Measurements from ENCODE around the gene STRA8.

The STRA8 gene

DNA sequence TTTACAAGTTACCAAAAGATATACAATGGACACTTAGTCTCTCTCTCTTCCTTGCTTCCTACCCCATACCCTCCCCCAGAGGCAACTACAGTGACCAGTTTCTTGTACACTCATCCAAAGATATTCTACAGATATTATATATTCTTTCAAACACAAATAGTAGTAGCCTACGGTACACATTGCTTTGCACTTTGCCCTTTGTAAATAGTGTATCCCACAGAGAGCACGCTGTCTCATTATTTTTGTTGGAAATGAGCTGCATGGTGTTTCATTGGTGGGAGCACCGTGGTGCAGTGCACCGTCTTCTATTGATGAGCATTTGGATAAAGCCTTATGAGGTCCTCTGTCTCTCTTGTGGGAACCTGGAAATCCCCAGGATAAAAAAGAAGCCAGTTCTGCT, 24.2 kb downstream of the STRA8 start:
- Histone ChIP-seq H3K27me3 (no peaks in the 10 kb centered on the region), H3K4me1 (ENCODE audit: control insufficient read depth in 1 of 2, insufficient read depth in 1 of 2, low read depth in 1 of 2, low read length in 1 of 2) (peaks cover 10 to 11% of the 10 kb centered on the region in 2 experiments), H3K36me3 (no peaks in the 10 kb centered on the region), H3K9me3 (no peaks in the 10 kb centered on the region), H3K27ac (no peak overlapping the region), H3K4me3 (ENCODE audit: low read depth in 1 of 2, low read length in 1 of 2) (no peak overlapping the region)
- TF ChIP-seq, protein P1, sequence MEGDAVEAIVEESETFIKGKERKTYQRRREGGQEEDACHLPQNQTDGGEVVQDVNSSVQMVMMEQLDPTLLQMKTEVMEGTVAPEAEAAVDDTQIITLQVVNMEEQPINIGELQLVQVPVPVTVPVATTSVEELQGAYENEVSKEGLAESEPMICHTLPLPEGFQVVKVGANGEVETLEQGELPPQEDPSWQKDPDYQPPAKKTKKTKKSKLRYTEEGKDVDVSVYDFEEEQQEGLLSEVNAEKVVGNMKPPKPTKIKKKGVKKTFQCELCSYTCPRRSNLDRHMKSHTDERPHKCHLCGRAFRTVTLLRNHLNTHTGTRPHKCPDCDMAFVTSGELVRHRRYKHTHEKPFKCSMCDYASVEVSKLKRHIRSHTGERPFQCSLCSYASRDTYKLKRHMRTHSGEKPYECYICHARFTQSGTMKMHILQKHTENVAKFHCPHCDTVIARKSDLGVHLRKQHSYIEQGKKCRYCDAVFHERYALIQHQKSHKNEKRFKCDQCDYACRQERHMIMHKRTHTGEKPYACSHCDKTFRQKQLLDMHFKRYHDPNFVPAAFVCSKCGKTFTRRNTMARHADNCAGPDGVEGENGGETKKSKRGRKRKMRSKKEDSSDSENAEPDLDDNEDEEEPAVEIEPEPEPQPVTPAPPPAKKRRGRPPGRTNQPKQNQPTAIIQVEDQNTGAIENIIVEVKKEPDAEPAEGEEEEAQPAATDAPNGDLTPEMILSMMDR (IDR thresholded peaks at IDR 0.05): no peak

DNA sequence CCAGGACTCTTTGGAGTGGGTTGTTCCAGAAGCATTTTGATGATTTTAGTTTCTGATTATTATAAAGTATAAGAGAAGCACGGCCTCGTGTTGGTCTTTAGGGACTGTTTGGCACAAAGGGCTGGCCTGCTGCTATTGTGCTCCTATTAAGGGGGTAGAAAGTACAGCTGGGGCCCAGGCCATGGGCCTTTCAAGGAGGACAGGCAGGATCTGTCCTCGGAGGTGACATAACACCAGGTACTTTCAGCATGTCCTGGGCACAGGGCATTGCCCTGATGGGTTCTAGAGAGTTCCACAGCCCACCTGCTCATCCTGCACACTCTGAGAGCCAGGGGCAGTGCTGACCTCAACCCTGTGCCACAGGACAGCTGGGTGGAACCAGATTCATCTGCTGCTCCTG, 24.9 kb downstream of the STRA8 start:
- peaks cover 10 to 11% of the 10 kb centered on the region in 2 experiments for H3K4me1 ChIP-seq (ENCODE audit: control insufficient read depth in 1 of 2, insufficient read depth in 1 of 2, low read depth in 1 of 2, low read length in 1 of 2)
- H3K27me3 ChIP-seq: no peaks in the 10 kb centered on the region
- no peaks in the 10 kb centered on the region for H3K9me3 ChIP-seq
- no peak overlapping the region for H3K4me3 ChIP-seq (ENCODE audit: low read depth in 1 of 2, low read length in 1 of 2)
- H3K36me3 ChIP-seq: no peaks in the 10 kb centered on the region
- TF ChIP-seq, protein P1 (IDR thresholded peaks at IDR 0.05): no peak
- no peak overlapping the region for H3K27ac ChIP-seq

DNA sequence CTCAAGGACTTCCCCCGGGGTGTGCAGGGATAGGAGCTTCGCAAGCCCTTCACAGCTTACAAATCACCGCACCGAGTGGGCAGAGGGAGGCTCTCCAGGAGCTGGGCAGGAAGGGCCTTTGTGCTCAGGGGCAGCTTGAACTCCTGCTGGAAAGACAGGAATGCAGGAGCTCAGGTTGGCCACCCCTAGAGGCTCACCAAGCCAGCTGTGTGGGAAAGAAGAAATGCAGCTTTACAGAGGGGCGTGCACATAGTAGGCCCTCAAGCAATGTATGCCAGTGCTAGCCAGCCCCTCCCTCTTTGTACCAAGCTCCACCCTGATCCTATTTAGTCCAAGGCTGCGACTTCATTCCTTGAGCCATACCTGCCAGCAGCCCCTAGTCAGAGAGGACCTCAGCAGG, 26.1 kb downstream of the STRA8 start:
- Histone ChIP-seq H3K36me3 (no peaks in the 10 kb centered on the region), H3K4me3 (ENCODE audit: low read depth in 1 of 2, low read length in 1 of 2) (no peak overlapping the region), H3K4me1 (ENCODE audit: control insufficient read depth in 1 of 2, insufficient read depth in 1 of 2, low read depth in 1 of 2, low read length in 1 of 2) (peaks cover under 1 to 2% of the 10 kb centered on the region in 2 experiments), H3K9me3 (no peaks in the 10 kb centered on the region), H3K27ac (no peak overlapping the region), H3K27me3 (no peaks in the 10 kb centered on the region)
- TF ChIP-seq, protein P1 (IDR thresholded peaks at IDR 0.05): no peak

DNA sequence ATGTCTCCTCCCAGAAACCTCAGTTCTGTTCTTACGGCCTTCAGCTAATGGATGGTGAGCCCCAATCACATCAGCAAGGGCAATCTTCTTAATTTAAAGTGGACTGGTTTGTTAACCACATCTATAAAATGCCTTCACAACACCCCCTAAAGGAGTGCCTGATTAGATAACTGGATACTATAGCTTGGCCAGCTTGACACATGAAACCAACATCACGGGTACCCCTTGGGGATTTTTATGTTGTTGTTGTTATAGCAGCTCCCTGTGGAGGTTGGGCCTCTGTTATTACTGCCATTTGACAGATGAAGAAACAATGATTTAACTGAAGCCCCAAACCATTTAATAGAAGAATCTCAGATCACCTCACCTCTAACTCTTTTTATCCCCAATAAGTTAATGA, 26.8 kb downstream of the STRA8 start:
- Histone ChIP-seq H3K27me3 (no peaks in the 10 kb centered on the region), H3K9me3 (no peaks in the 10 kb centered on the region), H3K4me1 (ENCODE audit: control insufficient read depth in 1 of 2, insufficient read depth in 1 of 2, low read depth in 1 of 2, low read length in 1 of 2) (no peaks in the 10 kb centered on the region), H3K27ac (no peak overlapping the region), H3K36me3 (no peaks in the 10 kb centered on the region), H3K4me3 (ENCODE audit: low read depth in 1 of 2, low read length in 1 of 2) (no peak overlapping the region)
- TF ChIP-seq, protein P1 (IDR thresholded peaks at IDR 0.05): no peak

DNA sequence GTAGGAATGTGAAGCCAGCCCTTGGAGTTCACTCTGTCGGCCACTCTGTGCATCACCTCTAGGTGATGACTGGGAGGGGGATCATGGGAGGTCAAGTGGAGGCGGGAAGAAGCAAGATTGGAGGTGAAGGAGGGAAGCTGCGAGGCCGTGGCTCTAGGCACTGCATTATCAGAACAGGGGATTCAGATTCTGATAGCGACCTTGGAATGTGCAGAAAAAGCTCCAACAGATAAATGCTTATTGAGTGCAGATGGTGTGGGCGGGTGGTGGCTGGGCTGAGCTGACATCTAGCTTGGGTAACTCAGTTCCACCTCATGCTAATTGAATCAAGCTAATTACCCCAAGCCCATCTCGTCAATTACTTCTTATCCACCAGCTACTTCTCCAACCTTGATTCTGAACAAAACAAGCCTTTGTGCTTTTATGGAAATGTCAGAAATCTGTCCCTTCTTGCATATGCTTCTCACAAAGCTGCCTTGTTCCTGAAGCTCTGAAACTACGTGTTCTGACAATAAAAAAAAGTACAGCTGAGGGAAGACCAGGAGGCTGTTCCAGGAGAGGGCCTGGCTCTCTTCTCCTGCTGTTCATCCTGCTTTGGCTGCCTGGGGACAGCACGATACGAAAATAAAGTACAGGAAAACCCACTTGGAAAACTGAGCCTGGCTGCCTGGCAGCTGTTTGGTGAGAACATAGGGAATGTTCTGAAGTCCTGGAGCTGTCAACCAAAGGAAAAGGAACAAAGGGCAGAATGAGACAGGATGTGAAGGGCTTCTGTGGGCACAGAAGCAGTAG, 27.5 kb downstream of the STRA8 start:
- no peaks in the 10 kb centered on the region for H3K4me1 ChIP-seq (ENCODE audit: control insufficient read depth in 1 of 2, insufficient read depth in 1 of 2, low read depth in 1 of 2, low read length in 1 of 2)
- TF ChIP-seq, protein P1 (IDR thresholded peaks at IDR 0.05): no peak
- no peak overlapping the region for H3K4me3 ChIP-seq (ENCODE audit: low read depth in 1 of 2, low read length in 1 of 2)

More for the DNA sequence above, 27.5 kb downstream of the STRA8 start:
- H3K27me3 ChIP-seq: no peaks in the 10 kb centered on the region
- H3K36me3 ChIP-seq: no peaks in the 10 kb centered on the region
- H3K9me3 ChIP-seq: no peaks in the 10 kb centered on the region
- no peak overlapping the region for H3K27ac ChIP-seq
